ENCODE results near the gene SLC22A3.

DNA sequence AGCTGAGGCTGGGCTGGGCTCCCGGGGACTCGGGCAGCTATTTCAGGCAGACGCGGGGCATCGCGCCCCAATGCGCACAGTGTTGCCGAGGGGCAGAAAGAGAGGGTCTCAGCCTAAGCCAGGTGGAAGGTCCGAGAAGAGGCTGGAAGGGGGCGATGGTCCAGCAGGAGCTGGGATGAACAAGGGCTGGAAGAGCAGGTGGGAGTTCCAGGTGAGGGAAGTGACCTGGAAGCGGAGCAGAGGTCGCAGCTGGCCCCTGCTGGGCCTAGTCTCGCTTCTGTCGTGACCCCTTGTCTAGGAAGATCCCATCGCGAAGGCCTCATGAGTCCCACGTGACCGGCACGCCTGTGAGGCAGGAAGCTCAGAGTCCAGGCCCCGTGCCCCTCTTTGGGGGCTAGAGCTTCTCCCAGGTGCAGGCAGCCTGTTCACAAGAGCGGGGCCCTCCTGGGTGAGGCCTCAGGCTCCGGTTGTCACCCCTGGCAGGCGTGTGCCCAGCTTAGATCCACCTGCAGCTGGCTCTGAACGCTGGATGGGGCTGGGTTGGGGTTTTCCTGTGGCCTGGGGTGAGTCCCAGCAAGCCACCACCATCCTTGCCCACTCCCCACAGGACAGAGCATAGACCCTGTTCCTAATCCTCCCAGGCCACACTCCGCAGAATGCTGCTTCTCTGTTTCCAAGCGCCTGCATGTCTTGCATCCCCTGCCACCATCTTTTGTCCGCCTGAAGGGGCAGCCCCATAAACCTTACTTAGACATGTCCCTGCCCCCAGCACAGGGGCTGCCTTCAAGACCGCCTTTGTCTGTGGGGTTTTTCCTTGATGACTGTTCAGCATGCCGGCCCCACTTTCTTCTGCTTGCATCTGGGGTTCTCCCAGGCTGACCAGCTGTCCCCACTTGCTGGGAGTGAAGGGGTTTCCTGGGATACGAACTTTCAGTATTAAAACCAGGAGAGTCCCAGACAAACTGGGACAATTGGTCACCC lies 15.1 kb downstream of the SLC22A3 start:
- TF ChIP-seq POLR2A (IDR thresholded peaks at IDR 0.05; ENCODE audit: low read depth, low read length), result no peak
- TF ChIP-seq FOS (IDR thresholded peaks at IDR 0.05; ENCODE audit: low read depth, low read length), result no peak
- TF ChIP-seq, protein P1, sequence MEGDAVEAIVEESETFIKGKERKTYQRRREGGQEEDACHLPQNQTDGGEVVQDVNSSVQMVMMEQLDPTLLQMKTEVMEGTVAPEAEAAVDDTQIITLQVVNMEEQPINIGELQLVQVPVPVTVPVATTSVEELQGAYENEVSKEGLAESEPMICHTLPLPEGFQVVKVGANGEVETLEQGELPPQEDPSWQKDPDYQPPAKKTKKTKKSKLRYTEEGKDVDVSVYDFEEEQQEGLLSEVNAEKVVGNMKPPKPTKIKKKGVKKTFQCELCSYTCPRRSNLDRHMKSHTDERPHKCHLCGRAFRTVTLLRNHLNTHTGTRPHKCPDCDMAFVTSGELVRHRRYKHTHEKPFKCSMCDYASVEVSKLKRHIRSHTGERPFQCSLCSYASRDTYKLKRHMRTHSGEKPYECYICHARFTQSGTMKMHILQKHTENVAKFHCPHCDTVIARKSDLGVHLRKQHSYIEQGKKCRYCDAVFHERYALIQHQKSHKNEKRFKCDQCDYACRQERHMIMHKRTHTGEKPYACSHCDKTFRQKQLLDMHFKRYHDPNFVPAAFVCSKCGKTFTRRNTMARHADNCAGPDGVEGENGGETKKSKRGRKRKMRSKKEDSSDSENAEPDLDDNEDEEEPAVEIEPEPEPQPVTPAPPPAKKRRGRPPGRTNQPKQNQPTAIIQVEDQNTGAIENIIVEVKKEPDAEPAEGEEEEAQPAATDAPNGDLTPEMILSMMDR (conservative IDR thresholded peaks at IDR 0.05; ENCODE audit: low read depth, low read length), result no peak
- TF ChIP-seq MAFK (IDR thresholded peaks at IDR 0.05; ENCODE audit: low read depth, low read length), result no peak
- TF ChIP-seq SMC3 (IDR thresholded peaks at IDR 0.05; ENCODE audit: low read depth, low read length), result no peak
- TF ChIP-seq CEBPB (IDR thresholded peaks at IDR 0.05; ENCODE audit: low read depth, low read length), result no peak
- TF ChIP-seq RFX5 (IDR thresholded peaks at IDR 0.05; ENCODE audit: low read depth, low read length), result no peak
- no peak for TF ChIP-seq MXI1 (IDR thresholded peaks at IDR 0.05; ENCODE audit: borderline replicate concordance, low read depth, low read length)
- no peak for TF ChIP-seq BHLHE40 (IDR thresholded peaks at IDR 0.05; ENCODE audit: low read depth, low read length)
- TF ChIP-seq RAD21 (IDR thresholded peaks at IDR 0.05; ENCODE audit: low read length), result no peak
- no peak for TF ChIP-seq CHD1 (IDR thresholded peaks at IDR 0.05; ENCODE audit: low read depth, low read length)
